BJ (cell line): ENCODE data around the gene DNASE1L1. TPM values are rescaled to one million over a fixed set of nuclear protein-coding genes. Genes with fewer than 3 reads are reported as not detected.
A peak's percentile ranks its signal among the peaks of the same experiment; 100 is the strongest.

Experiments
- CTCF ChIA-PET: fragments of 350-600 bp; formaldehyde crosslinking; extraction: SDS; loops from one replicate; lab custom pipeline; 2021; ENCODE audit warnings: antibody characterized with exemption, inconsistent platforms; lab: Yijun Ruan, JAX
- POLR2A ChIA-PET: fragments of 300-600 bp; sonication (Branson Sonifier 250); formaldehyde crosslinking; extraction: SDS; loops from one replicate; lab custom pipeline; 2021; ENCODE audit warnings: antibody characterized with exemption; lab: Charles Lee
- DNase-seq: peaks from one replicate; pipeline ENCODE4 v3.0.0-alpha.2; 2011; ENCODE audit warnings: low read depth
- H3K27me3 ChIP-seq: 2 replicates; pipeline ENCODE4 v1.6.0; 2011; ENCODE audit warnings: low read length; ENCODE audit not compliant: control insufficient read depth, insufficient read depth
- H3K36me3 ChIP-seq: 2 replicates; pipeline ENCODE4 v1.5.1; 2011; ENCODE audit warnings: low read length; ENCODE audit not compliant: control insufficient read depth, insufficient read depth
- H3K4me3 ChIP-seq: 2 replicates; pipeline ENCODE4 v1.5.1; 2011; ENCODE audit warnings: low read depth, mild to moderate bottlenecking, control low read depth, low read length
- polyA plus RNA-seq: library from polyadenylated mRNA; depleted of rRNA; stranded (reverse); fragments of >200 nt; gene quantifications from 2 replicates; pipeline ENCODE4 v1.2.3, GENCODE V29; 2011
- TF ChIP-seq, protein P1 (sequence below): IDR thresholded peaks from 2 replicates; pipeline ENCODE4 v1.5.1; 2011; ENCODE audit warnings: low read depth, mild to moderate bottlenecking, control low read depth, inconsistent platforms, low read length, moderate library complexity; ENCODE audit not compliant: insufficient read depth

The DNASE1L1 gene
- polyA plus RNA-seq, 1 experiment: 63.5 TPM

GRCh38 chrX:154444755-154445246 lies 35.7 kb upstream of the DNASE1L1 start:
- no peak for DNase-seq
- Histone ChIP-seq H3K4me3 (peak overlapping the region; percentile 63), H3K36me3 (peaks cover 18% of the 10 kb centered on the region), H3K27me3 (no peaks in the 10 kb centered on the region)
- POLR2A ChIA-PET: interaction anchor here (0.6 kb wide), 1 partner anchor 33 kb away, joined by 3 read pairs; no protein-coding TSS in a partner anchor
- CTCF ChIA-PET: interaction anchor here (1.7 kb wide), 1 partner anchor 45 kb away, joined by 3 read pairs; the partner anchor contains the start of gene SLC10A3
- TF ChIP-seq, protein P1, sequence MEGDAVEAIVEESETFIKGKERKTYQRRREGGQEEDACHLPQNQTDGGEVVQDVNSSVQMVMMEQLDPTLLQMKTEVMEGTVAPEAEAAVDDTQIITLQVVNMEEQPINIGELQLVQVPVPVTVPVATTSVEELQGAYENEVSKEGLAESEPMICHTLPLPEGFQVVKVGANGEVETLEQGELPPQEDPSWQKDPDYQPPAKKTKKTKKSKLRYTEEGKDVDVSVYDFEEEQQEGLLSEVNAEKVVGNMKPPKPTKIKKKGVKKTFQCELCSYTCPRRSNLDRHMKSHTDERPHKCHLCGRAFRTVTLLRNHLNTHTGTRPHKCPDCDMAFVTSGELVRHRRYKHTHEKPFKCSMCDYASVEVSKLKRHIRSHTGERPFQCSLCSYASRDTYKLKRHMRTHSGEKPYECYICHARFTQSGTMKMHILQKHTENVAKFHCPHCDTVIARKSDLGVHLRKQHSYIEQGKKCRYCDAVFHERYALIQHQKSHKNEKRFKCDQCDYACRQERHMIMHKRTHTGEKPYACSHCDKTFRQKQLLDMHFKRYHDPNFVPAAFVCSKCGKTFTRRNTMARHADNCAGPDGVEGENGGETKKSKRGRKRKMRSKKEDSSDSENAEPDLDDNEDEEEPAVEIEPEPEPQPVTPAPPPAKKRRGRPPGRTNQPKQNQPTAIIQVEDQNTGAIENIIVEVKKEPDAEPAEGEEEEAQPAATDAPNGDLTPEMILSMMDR: no peak

- TF ChIP-seq, protein P1: no peak
- CTCF ChIA-PET: interaction anchor here (1.7 kb wide), 1 partner anchor 46 kb away, joined by 3 read pairs; the partner anchor contains the start of gene SLC10A3
- peaks cover 19% of the 10 kb centered on the region for H3K36me3 ChIP-seq
Measured at GRCh38 chrX:154443992-154444754, 35.1 kb upstream of the DNASE1L1 start, which contains the start of gene FAM50A. FAM50A (plus strand) TSS chrX:154444141; CDS start chrX:154444236, 95 bp downstream.

GRCh38 chrX:154443479-154443910 lies 34.4 kb upstream of the DNASE1L1 start:
- POLR2A ChIA-PET: no interaction called here
- CTCF ChIA-PET: no interaction called here

More at GRCh38 chrX:154443992-154444754, 35.1 kb upstream of the DNASE1L1 start, which contains the start of gene FAM50A:
- H3K4me3 ChIP-seq: peak within 1 kb of the TSS; percentile 63
- DNase-seq: no peak
- POLR2A ChIA-PET: interaction anchor here (0.6 kb wide), 1 partner anchor 32 kb away, joined by 3 read pairs; no protein-coding TSS in a partner anchor
- H3K27me3 ChIP-seq: no peaks in the 10 kb centered on the region

GRCh38 chrX:154441984-154442707 lies 33.1 kb upstream of the DNASE1L1 start:
- no peak for DNase-seq
- H3K36me3 ChIP-seq: peaks cover 13% of the 10 kb centered on the region
- ChIA-PET POLR2A (no interaction called here), CTCF (interaction anchor here (1.1 kb wide), 1 partner anchor 43 kb away, joined by 4 read pairs; the partner anchor contains the start of gene RPL10)
- no peaks in the 10 kb centered on the region for H3K27me3 ChIP-seq
- TF ChIP-seq, protein P1: no peak
- no peak overlapping the region for H3K4me3 ChIP-seq

More at GRCh38 chrX:154443479-154443910, 34.4 kb upstream of the DNASE1L1 start:
- TF ChIP-seq, protein P1: no peak
- H3K36me3 ChIP-seq: peaks cover 13% of the 10 kb centered on the region
- DNase-seq: no peak
- H3K4me3 ChIP-seq: peak overlapping the region; percentile 26
- no peaks in the 10 kb centered on the region for H3K27me3 ChIP-seq
